SW 1271 (cell line): Measurements from ENCODE around the gene AFDN.

Experiments
- DNase-seq, 2 experiments: peaks; one replicate each; lab custom pipeline; 2025; lab: John Stamatoyannopoulos, UW

The AFDN gene

DNA sequence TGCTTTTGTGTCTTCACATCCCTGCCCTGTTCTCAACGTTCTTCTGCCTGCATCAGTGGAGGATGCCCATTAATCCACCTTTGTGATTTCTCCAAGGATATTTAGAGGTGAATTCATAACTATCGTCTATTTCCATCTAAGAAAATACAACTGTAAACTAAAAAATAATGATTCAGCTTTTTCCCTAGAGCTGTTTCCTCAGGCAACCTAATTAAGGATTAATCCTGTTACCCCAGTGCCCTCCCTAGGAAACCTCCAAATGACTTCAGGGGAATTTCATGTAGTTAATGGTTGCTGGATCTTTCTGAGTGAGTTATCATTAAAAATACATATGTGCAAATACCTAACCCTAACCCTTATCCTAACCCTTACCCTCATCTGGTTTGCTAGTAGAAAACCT lies 14.6 kb upstream of the AFDN start:
- DNase-seq: no peak

DNA sequence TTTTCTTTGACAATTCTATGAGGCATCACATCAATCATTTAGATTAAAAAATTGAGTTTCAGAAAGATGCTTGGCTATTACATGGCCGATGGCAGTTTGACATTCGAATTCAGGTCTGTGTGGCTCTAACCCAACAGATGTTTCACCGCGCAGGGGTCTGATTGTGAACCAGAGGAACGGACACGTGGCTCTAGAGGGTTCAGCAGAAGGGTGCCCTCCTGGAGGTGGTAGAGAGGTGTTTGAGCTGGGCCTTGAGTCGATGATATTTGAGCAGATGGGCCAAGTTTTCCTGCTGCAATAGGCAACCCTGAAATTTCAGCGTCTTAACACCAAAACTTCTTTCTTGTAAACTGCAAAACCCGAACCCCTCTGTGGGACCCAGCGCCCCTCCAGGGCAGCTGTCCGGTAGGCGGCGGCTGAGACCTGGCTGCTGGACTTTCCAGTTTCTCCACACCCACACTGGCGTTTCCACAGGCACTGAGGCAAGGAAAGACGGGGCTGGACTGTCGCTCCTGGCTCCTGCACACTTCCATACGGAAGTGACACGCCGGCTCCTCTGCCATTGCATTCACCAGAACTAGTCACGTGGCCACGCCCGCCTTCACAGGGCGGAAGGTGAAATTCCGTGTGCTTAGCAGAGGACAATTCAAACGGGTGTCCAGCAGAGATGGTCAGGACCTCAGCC lies 11.3 kb upstream of the AFDN start:
- DNase-seq: no peak

DNA sequence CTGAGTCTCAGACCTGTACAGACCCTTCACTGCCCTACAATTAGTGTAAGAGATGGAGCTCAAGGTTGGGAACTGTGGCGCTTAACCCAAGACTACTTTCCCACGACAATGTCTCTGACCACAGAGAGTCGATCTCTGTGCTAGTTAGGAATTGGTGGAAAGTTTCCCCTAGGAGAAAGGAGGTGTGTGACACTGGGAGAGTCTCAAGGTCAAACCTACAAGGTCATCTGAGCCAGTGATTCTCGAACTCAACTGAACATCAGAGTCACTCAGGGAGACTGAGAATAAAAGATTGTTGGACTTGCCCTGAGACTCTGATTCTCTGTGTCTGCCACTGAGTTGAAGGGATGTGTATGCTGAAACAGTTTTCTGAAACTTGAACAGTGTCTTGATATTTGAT lies 9.7 kb upstream of the AFDN start:
- DNase-seq: no peak

DNA sequence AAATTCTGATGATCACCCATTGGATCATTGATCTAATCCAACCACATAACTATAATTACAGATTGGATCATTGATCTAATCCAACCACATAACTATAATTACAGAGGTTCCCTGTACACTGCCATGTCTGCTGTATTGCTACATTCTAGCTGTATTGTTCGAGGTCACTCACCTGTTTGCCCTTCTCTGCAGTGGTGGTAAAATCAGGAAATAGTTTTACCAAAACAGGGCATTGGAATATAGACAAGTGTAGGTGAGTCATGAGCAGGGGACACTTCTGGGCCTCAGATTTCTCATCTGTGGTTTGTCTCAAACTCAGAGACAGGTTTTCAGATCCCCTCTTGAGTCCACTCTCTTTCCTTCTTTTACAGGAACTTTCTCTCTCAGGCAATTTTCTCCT lies 9.0 kb upstream of the AFDN start:
- no peak for DNase-seq

DNA sequence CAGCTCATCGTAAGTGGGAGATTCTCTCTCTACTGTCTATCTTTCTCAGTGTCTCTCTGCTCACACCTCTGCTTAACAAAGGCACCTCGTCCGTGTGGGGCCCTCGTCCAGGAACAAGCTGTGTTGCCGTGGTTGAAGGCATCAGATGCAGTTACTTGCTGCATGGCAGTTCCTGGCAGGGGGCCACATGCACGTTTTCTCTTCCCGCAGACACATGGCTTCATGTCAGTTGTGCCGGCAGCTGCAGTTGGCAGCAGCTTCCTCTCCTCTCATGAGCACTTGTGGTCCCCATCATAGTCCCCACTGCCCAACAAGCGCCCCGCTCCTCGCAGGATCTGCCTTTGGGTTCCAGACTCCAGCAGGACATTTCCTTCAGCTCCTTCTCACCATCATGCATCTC lies 7.1 kb upstream of the AFDN start:
- no peak for DNase-seq

DNA sequence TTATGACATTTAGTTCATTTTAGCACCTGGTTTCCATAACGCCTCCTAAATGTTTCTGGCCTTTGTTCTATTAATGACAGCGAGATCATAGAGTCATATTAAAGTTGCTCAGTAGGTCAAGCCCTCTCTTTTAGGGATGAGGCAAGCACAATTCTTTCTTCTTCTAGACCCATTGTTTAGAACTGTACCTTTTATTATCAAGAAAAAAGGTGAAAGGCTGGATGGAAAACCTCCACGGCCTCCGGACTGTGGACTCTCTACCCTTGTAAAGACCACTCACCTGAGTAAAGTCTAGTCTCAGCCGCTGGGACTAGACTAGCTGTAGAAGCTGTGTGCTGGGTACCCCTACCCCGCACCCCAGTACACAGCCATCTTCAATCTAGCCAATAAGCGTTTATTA lies 6.0 kb upstream of the AFDN start:
- DNase-seq: no peak

DNA sequence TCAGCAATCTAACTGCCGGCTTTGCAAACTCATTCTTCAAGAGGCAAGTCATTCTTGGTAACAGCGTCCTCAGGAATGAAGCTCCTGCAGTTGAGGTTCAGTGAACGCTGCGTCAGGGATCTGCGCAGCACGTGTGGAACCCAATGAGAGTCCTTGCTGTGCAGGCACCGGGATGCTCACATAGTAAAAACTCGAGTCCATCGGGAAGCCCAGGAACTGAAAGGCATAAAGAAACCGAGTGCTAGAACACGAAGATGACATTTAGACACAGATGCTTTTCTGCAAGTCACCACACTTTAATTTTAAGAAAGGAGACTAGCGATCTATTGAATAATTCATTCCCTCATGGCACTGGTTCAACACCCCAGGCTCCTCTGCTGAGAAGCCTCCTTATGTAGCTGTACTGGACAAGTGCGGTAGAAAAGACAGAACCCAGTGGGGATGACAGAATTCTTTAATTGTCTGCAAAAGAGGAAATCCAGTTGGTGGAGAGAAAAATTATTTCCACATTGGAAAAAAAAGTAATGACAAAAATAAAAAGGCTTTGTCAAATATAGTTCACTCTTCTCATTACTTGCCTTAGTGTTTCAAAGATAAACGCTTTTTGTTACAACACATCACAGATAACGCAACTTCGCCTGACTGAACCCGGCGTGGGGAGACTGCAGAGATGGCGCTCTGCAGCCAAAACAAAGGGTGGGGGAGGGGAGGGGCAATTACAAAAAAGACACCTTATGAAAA lies 1.9 kb upstream of the AFDN start:
- no peak for DNase-seq

DNA sequence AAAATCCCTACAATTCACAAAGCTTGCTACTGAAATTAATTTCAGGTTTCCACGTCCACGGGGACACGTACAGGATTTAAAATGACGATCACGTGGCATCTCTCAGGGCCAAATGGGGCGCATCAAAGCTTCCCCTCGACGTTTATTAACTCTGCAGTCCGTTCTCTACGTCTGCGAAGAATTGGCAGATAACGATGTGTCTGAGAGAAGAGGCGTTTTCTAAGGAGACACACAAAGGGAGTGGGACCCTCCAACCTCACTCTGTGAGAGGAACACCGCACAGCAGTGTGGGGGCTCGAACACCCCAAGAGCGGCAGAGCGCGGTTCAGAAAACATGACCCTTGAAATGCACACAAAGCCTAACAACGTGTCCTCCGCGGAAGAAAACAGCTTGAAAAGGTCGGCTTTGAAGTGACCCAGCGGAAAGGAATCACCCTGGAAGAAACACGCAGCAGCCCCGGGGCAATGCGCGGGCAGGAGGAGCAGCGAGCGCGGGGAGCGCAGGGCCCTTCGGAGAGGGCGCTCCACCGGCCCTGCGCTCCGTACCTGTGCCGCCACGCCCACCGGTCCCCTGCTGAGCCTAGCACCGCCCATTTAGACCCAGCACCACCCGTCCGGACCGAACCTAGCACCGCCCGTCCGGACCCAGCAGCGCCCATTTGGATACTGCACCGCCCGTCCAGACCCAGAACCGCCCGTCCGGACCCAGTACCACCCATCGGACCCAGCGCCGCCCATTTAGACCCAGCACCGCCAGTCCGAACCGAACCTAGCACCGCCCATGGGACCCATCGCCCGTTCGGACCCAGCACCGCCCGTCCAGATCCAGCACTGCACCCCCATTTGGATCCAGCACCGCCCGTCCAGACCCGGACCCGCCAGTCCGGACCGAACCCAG lies 1.1 kb upstream of the AFDN start:
- DNase-seq: peak in 1 of 2 experiments; percentile 28

DNA sequence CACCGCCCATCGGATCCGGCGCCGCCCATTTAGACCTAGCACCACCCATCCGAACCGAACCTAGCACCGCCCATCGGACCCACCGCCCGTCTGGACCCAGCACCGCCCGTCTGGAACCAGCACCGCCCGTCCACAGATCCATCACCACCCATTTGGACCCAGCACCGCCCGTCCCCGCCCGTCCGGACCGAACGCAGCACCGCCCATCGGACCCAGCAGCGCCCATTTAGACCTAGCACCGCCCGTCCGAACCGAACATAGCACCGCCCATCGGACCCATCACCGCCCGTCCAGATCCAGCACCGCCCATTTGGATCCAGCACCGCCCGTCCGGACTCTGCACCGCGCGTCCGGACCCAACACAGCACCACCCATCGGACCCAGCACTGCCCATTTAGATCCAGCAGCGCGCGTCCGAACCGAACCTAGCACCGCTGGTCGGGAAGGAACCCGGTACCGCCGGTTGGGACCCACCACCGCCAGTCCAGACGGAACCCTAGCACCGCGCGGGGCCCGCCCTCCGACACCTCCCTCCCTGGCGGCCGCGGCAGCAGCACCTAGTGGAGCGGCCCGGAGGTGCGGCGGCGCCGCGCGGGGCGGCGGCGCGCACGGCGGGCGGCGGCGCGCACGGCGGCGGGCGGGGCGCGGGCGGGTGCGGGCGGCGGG lies 348 bp upstream of the AFDN start:
- peak; percentile 4 to 30 for DNase-seq

DNA sequence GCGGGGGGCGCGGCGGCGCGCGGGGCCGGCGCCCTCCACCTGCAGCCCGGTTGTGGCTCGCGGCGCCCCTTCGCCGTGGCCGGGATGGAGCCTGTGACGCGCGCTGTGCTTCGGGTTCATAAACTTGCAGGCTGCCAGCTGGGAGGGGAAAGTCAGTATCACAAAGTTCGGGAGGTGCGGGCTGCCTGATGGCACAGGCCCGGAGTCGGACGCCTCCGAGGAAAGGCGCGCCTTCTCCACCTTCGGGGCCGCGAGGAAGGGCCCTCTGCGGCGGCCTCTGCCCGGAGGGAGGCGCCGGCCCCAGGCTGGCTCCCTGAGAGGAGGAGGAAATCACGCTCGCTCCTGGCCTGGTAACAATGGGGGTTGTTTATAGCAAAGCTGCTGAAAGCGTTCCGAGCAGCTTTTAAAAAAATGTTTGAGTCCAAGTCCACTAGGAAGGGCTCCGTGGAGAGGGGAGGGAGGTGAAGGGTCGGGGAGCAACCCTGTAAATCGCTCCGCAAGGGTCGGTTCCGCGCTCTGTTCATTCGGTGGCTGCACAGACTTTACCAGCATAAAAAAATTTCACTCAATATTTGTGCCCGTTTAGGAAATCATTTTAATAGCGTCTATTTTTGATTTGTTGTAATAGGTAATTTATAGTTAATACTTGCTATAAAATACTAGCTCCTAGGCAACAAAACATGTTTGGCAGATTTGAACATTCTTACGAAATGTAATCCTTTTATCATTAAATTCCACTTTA lies 1.0 kb downstream of the AFDN start:
- peak in 1 of 2 experiments; percentile 11 for DNase-seq

DNA sequence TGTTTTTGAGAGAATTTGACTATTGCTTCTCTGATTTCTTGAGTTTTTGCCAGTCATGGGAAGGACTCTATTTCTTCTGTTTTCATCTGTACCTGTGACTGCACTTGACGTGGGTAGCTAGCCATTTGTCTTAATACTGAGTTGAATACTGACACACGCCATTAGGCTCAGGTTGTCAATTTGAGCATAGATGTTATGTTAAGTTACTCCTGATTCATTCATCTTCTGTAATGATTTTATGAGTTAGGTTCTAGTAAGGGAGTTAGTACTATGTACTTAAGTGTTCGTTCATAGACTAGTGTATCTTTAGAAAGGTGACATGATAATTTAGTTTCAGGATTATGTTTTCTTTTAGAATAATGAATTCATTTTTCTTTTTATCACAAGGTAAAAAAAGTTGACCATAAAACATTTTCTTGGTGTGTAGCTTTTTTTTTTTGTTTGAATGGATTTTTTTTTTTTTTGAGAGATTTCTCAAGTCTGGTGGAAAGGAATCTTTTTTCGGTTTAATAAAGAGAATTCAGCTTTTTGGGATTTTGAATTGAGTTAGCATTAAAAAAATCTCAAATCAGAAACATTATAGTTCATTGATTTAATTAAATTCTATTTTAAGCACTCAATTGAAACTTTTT lies 1.7 kb downstream of the AFDN start:
- DNase-seq: no peak

DNA sequence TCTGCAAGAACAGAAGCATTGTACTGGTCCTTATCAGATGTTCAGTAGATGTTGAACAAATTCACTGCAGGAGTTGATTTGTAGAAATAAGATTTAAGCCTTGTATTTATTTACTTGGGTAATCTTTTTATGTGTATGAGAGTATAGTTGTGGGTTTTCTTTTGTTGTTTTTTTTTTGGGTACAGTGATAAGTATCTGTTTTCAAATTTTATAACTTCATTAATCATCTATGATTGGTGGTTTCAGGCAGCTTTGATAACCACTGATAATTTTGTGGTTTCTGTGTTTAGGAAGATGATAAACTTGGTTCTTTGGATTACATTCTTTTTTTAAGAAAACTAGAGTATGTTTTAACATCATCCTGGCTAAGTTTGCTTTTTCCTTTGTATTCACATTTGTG lies 2.8 kb downstream of the AFDN start:
- DNase-seq: no peak

DNA sequence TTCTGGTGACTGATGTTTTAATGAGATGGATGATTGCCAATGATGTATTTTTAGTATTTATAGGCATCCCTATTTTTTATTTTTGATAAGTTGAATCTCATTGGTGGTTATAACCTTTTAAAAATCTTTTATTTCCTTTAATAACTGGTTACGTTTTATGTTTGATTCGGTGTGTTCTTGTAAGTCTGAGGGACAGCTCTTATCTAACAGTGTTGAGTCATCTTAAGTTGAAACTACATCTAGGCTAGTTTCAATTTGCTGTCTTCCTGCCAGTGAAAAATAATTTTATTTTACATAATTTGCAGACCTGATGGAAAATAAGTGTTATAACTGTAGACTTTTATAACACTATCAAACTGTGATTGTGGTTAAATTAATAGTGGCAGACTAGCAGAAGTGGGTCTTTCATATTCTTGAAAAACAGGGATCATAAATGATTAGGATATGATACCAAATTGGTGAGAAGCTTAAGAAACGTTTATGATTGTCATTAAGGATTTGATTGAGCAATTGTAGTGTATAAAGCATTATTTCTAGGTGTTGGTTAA lies 4.6 kb downstream of the AFDN start:
- DNase-seq: no peak

DNA sequence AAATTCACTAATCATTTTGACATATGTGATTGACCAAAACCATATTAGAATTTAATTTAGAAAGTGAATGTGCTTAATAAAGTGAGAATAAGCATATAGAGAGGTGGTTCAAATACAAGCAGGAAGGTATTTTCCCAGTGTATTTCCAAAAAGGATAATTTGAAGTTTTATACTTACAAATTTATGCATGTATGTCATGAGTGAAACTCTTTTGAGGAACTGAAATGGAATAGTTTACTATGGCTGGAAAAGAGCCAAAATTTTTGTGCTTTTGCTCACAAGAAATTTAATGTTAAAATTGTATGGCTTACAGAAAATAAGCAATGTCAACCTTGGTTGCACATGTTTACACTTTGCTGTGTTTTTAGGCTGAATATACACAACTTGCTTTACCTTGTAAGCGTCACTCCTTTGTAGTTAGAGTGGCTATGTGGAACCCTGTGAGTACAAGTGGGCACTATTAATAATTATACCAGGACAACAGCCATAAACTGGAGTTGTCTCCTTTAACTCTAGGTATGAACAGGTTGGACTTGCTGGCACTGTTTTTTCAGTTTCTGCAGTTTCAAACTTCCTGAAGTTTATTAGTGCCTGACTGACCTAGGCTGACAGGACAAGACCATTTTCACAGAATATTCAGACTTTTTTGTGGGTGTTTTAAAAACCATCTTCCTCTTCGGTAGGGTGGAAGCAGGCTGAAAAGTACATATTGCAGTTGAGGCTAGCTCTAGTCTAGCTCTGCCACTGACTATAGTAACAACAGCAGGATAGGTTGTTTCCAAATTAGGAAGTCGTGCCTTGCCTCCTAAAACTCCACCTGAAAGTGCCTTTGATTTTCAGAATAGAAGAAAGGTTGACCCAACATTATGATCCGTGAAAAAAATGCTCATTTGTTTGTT lies 6.0 kb downstream of the AFDN start:
- no peak for DNase-seq

DNA sequence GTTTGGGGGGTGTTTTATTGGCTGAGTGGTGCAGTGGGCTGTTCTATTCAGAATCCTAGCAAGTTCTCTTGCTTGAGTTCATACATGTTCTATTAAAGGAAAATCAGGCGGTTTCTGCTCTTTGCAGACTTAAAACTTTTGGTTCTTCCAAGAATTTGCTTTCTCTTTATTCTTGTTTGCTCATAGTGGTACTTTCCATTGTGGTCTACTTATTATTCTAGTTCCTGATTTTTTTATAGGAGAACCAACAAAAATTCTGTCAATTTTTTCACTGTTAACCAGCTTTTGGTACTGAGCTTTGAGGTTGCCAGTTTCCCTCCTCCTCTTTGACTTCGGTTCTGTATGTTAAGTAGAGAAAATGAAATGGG lies 6.7 kb downstream of the AFDN start:
- no peak for DNase-seq

DNA sequence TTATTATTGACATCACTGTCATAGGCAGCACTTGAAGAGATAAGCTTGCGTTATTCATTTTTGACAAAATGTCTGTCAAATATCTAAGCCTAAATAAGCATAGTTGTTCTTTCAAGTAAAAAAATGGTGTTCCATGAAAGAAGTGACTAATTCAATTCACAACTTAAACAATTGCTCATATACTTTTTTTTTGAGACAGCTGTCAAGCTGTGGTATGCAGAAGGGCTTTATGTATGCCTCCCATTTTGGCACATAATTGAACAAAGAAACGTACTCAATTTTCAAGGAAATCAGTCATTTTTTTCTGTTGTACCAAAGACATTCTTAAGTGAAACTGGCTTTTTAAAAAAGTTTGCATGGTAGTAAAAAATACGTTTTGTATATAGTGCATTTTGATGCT lies 8.5 kb downstream of the AFDN start:
- DNase-seq: no peak

DNA sequence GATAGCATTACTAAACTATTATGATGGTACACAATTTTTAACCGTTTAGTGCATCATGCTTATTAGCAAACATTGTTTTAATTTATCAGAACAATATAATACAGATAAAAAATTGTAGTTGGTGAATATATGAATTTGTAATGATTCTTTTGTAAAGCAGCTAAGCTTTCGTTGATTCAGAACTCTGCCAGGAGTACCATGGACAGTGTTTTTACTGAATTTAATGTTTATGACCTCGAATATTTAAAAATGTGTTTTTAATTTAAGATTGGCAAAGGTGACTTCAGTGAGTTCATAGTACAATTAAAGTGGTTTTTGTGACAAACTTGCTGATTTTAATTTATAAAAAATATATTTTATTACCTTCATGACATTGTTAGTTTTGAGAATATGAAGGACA lies 10.0 kb downstream of the AFDN start:
- no peak for DNase-seq

DNA sequence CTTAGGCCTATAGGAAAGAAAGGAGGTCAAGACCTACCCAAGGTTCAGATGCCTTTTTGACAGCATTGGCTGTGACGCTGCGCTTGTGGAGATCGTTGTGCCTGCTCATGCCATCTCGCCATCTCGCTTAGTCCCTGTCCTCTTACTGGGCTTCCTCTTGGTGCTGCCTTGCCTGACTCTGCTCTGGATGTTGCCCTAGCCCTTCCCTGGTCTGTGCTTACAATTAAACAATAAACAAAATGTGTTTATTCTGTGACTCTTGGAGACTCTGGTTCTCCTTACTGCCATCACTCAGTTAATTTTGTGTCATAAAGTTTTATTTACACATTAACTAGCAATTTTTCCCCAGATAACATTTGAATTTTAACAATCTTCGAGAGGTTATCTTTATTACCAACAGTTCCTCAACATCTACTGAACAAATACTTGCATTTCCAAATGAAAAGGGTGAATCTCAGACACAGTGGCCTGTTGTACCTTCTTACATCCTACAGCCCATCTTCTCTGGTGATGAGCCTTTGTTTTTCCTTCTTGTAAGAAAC lies 11.6 kb downstream of the AFDN start:
- DNase-seq: no peak

DNA sequence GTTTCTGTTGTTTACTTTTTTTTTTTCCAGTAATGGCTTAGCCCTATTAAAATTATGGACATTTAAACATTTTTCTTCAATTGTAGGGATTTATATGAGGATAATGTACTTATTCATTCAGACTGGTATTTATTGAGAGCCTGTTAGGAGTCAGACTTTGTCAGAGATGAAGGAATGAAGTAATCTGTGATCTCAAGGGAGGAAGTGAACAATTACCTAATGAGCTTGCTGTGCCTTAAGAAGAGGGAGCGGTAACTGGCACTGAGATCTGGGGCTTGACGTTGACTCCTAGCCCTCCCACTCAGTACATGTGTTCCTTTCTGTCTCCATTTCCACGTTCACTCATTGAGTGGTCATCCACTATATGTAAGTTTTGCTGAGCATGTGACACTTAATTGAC lies 12.6 kb downstream of the AFDN start:
- no peak for DNase-seq

DNA sequence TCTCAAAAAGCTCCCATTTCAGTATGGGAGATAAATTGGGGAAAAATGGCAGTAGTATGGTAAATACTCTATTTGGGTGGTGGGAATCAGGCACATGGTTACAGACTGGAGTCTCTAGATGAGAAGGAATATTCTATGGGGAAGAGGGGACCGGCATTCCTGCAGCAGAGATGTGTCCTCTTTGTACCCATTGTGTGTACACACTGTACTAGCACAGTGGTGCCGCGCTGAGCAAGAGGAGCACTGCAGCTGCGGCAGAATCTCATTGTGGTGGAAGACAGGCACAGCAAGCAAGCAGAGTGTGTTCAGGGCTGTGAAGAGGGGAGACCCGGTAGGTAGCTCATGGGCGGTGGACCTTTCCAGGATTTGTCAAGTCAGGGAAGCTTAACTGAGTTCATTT lies 13.0 kb downstream of the AFDN start:
- DNase-seq: no peak
